Activated naive CD4-positive, alpha-beta T cell treated with anti-CD3 and anti-CD28 coated beads for 36 hours (primary cell): ENCODE data around the gene LTB. TPM values are rescaled to one million over a fixed set of nuclear protein-coding genes. Genes with fewer than 3 reads are reported as not detected.
"Not testable (repeated sequence)": the region's sequence is repeated elsewhere in the genome, so short reads cannot be mapped to it uniquely, and the experiment has no call there.

Experiments
- CTCF ChIA-PET: fragments of 350-600 bp; sonication (Branson Sonifier 250); formaldehyde crosslinking; loops from one replicate; lab custom pipeline; 2021; ENCODE audit warnings: antibody characterized with exemption; lab: Charles Lee
- DNase-seq: peaks from one replicate; pipeline ENCODE4 v3.0.0-alpha.2; 2020
- H3K27ac Mint-ChIP-seq: one replicate; pipeline ENCODE4 v1.8.0; 2021; ENCODE audit warnings: mild to moderate bottlenecking, mixed read lengths
- H3K27me3 Mint-ChIP-seq: one replicate; pipeline ENCODE4 v1.8.0; 2021; ENCODE audit warnings: low read depth, mixed read lengths
- H3K36me3 Mint-ChIP-seq: one replicate; pipeline ENCODE4 v1.8.0; 2021; ENCODE audit warnings: low read depth, mixed read lengths
- H3K4me1 Mint-ChIP-seq: one replicate; pipeline ENCODE4 v1.8.0; 2021; ENCODE audit warnings: low read depth, mixed read lengths
- H3K4me3 Mint-ChIP-seq: one replicate; pipeline ENCODE4 v1.8.0; 2021; ENCODE audit warnings: mild to moderate bottlenecking, moderate library complexity, mixed read lengths
- H3K9me3 Mint-ChIP-seq: one replicate; pipeline ENCODE4 v1.8.0; 2021; ENCODE audit warnings: mixed read lengths
- intact Hi-C: fragments of 100-400 bp; cut with micrococcal nuclease; formaldehyde crosslinking; loops from one replicate; pipeline ENCODE4 v1.15.1; 2023
- total RNA-seq, 2 experiments: library from RNA; stranded (reverse); gene quantifications; one replicate each; pipeline ENCODE4 v1.2.3, GENCODE V29; 2021

The LTB gene
- total RNA-seq, 2 experiments from 2014 or later, result 50.5 to 52.3 TPM

GRCh38 chr6:31592396-31592771 lies 10.2 kb upstream of the LTB start:
- Mint-ChIP-seq H3K4me3 (no peak overlapping the region), H3K36me3 (no peaks in the 10 kb centered on the region), H3K4me1 (peaks cover 51% of the 10 kb centered on the region), H3K9me3 (no peaks in the 10 kb centered on the region), H3K27me3 (no peaks in the 10 kb centered on the region), H3K27ac (peak overlapping the region; percentile 57)
- CTCF ChIA-PET, result interaction anchor here (0.8 to 13.0 kb wide), 6 partner anchors 9 to 238 kb away, joined by 3 to 618 read pairs (median 5); partner anchors contain the start of genes ATP6V1G2, DDX39B, LST1 and LTA
- no peak for DNase-seq
- intact Hi-C loops, result no loop called here

GRCh38 chr6:31590691-31591090 lies 8.5 kb upstream of the LTB start:
- H3K4me3 Mint-ChIP-seq, H3K36me3 Mint-ChIP-seq, H3K27ac Mint-ChIP-seq, intact Hi-C loops, H3K9me3 Mint-ChIP-seq, H3K27me3 Mint-ChIP-seq, DNase-seq: not testable (repeated sequence)
- CTCF ChIA-PET, result interaction anchor here (0.8 to 19.5 kb wide), 4 partner anchors 5 to 40 kb away, joined by 3 to 618 read pairs (median 530); partner anchors contain the start of genes ATP6V1G2, DDX39B, LST1 and LTA
- peaks cover 60% of the 10 kb centered on the region for H3K4me1 Mint-ChIP-seq

GRCh38 chr6:31588871-31589650 lies 6.8 kb upstream of the LTB start:
- DNase-seq, result no peak
- H3K27me3 Mint-ChIP-seq, result no peaks in the 10 kb centered on the region
- peaks cover 65% of the 10 kb centered on the region for H3K4me1 Mint-ChIP-seq
- H3K36me3 Mint-ChIP-seq, result peaks cover 2% of the 10 kb centered on the region
- CTCF ChIA-PET, result interaction anchor here (0.6 to 19.5 kb wide), 5 partner anchors 7 to 147 kb away, joined by 4 to 618 read pairs (median 78); partner anchors contain the start of genes ATP6V1G2, DDX39B, NCR3 and NFKBIL1
- no peak overlapping the region for H3K4me3 Mint-ChIP-seq
- no peaks in the 10 kb centered on the region for H3K9me3 Mint-ChIP-seq
- intact Hi-C loops, result loop anchor here (5.0 kb wide), 1 partner anchor 387 kb away; no protein-coding TSS in a partner anchor
- H3K27ac Mint-ChIP-seq, result peak overlapping the region; percentile 39

GRCh38 chr6:31587791-31588777 lies 5.9 kb upstream of the LTB start:
- peaks cover 62% of the 10 kb centered on the region for H3K4me1 Mint-ChIP-seq

GRCh38 chr6:31586599-31587281 lies 4.5 kb upstream of the LTB start:
- H3K4me3 Mint-ChIP-seq, result peak overlapping the region; percentile 81
- peaks cover 6% of the 10 kb centered on the region for H3K36me3 Mint-ChIP-seq
- H3K9me3 Mint-ChIP-seq, result no peaks in the 10 kb centered on the region
- H3K4me1 Mint-ChIP-seq, result peaks cover 57% of the 10 kb centered on the region
- intact Hi-C loops, result loop anchor here (5.0 kb wide), 1 partner anchor 384 kb away; no protein-coding TSS in a partner anchor
- DNase-seq, result peak; percentile 41
- peak overlapping the region; percentile 91 for H3K27ac Mint-ChIP-seq
- CTCF ChIA-PET, result interaction anchor here (2.2 to 19.5 kb wide), 6 partner anchors 9 to 94 kb away, joined by 6 to 618 read pairs (median 46); partner anchors contain the start of genes ATP6V1G2, DDX39B, NCR3 and NFKBIL1
- no peaks in the 10 kb centered on the region for H3K27me3 Mint-ChIP-seq

More at GRCh38 chr6:31587791-31588777, 5.9 kb upstream of the LTB start:
- intact Hi-C loops, result loop anchor here (5.0 kb wide), 1 partner anchor 386 kb away; no protein-coding TSS in a partner anchor
- no peak for DNase-seq
- no peaks in the 10 kb centered on the region for H3K9me3 Mint-ChIP-seq
- H3K27ac Mint-ChIP-seq, result peak overlapping the region; percentile 91
- H3K36me3 Mint-ChIP-seq, result peaks cover 2% of the 10 kb centered on the region
- no peaks in the 10 kb centered on the region for H3K27me3 Mint-ChIP-seq
- CTCF ChIA-PET, result interaction anchor here (0.6 to 19.5 kb wide), 10 partner anchors 7 to 766 kb away, joined by 3 to 618 read pairs (median 6); partner anchors contain the start of genes ATP6V1G2, DDX39B, NCR3 and NFKBIL1
- H3K4me3 Mint-ChIP-seq, result peak overlapping the region; percentile 81

GRCh38 chr6:31586008-31586407 lies 3.8 kb upstream of the LTB start, which contains the start of gene LST1:
LST1 (plus strand) TSS chr6:31586277; CDS start chr6:31587300, 1,023 bp downstream.
- H3K4me1 Mint-ChIP-seq, result peaks cover 57% of the 10 kb centered on the region
- H3K27me3 Mint-ChIP-seq, result no peaks in the 10 kb centered on the region
- H3K36me3 Mint-ChIP-seq, result peaks cover 13% of the 10 kb centered on the region
- peak; percentile 32 for DNase-seq
- CTCF ChIA-PET, result interaction anchor here (0.5 to 19.5 kb wide), 6 partner anchors 10 to 744 kb away, joined by 3 to 618 read pairs (median 46); partner anchors contain the start of genes ATP6V1G2, DDX39B, NCR3 and NFKBIL1
- H3K4me3 Mint-ChIP-seq, result peak within 1 kb of the TSS; percentile 81
- H3K9me3 Mint-ChIP-seq, result no peaks in the 10 kb centered on the region
- H3K27ac Mint-ChIP-seq, result peak within 1 kb of the TSS; percentile 91
- intact Hi-C loops, result loop anchor here (5.0 kb wide), 1 partner anchor 384 kb away; no protein-coding TSS in a partner anchor

GRCh38 chr6:31585491-31585890 lies 3.3 kb upstream of the LTB start:
- peak; percentile 84 for DNase-seq
- no peaks in the 10 kb centered on the region for H3K27me3 Mint-ChIP-seq
- intact Hi-C loops, result loop anchor here (1.0 to 5.0 kb wide), 2 partner anchors 17 to 383 kb away; no protein-coding TSS in a partner anchor
- peaks cover 58% of the 10 kb centered on the region for H3K4me1 Mint-ChIP-seq
- H3K9me3 Mint-ChIP-seq, result no peaks in the 10 kb centered on the region
- CTCF ChIA-PET, result interaction anchor here (2.2 to 19.5 kb wide), 5 partner anchors 10 to 35 kb away, joined by 8 to 618 read pairs (median 78); partner anchors contain the start of genes ATP6V1G2, DDX39B, NCR3 and NFKBIL1
- peak overlapping the region; percentile 52 for H3K4me3 Mint-ChIP-seq
- H3K27ac Mint-ChIP-seq, result peak overlapping the region; percentile 91
- peaks cover 15% of the 10 kb centered on the region for H3K36me3 Mint-ChIP-seq

GRCh38 chr6:31581434-31582229 lies 592 bp downstream of the LTB start:
- Mint-ChIP-seq H3K27ac (peak overlapping the region; percentile 99), H3K27me3 (no peaks in the 10 kb centered on the region), H3K36me3 (peaks cover 35% of the 10 kb centered on the region), H3K4me3 (peak overlapping the region; percentile 99), H3K4me1 (peaks cover 57% of the 10 kb centered on the region), H3K9me3 (no peaks in the 10 kb centered on the region)
- peak; percentile 36 for DNase-seq
- intact Hi-C loops, result loop anchor here (1.0 kb wide), 4 partner anchors 16 to 39 kb away; partner anchors contain the start of genes NFKBIL1 and PRRC2A
- CTCF ChIA-PET, result interaction anchor here (1.0 to 19.5 kb wide), 6 partner anchors 6 to 204 kb away, joined by 3 to 618 read pairs (median 54); partner anchors contain the start of genes ATP6V1G2, DDX39B, NCR3 and NFKBIL1

- H3K27ac Mint-ChIP-seq, result peak overlapping the region; percentile 99
- intact Hi-C loops, result loop anchor here (1.0 kb wide), 6 partner anchors 9 to 39 kb away; partner anchors contain the start of genes LTA, NFKBIL1 and PRRC2A
- H3K36me3 Mint-ChIP-seq, result peaks cover 42% of the 10 kb centered on the region
- no peaks in the 10 kb centered on the region for H3K9me3 Mint-ChIP-seq
- no peaks in the 10 kb centered on the region for H3K27me3 Mint-ChIP-seq
- CTCF ChIA-PET, result interaction anchor here (0.5 to 19.5 kb wide), 8 partner anchors 5 to 80 kb away, joined by 3 to 618 read pairs (median 18); partner anchors contain the start of genes ATP6V1G2, C6orf47, DDX39B and NCR3
- DNase-seq, result peak; percentile 90
- H3K4me3 Mint-ChIP-seq, result peak overlapping the region; percentile 99
- H3K4me1 Mint-ChIP-seq, result peaks cover 50% of the 10 kb centered on the region
Measured at GRCh38 chr6:31580807-31581433, 1.3 kb downstream of the LTB start.
